Measurements from ENCODE around the gene CRB1.
A peak's percentile ranks its signal among the peaks of the same experiment; 100 is the strongest.
"Not testable (repeated sequence)": the region's sequence is repeated elsewhere in the genome, so short reads cannot be mapped to it uniquely, and the experiment has no call there.

CRB1 gene

DNA sequence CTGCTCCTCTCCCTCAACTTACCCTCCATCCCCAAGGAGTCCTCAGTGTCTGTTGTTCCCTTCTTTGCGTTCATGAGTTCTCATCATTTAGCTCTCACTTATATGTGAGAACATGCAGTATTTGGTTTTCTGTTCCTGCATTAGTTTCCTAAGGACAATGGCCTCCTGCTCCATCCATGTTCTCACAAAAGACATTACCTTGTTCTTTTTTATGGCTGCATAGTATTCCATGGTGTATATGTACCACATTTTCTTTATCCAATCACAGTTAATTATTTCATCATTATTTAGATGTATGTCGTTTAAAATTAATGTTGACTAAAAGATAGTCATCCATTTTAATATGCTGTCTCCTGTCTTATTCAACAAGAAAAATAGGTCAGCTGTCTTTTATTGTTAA is 134.1 kb downstream of the CRB1 start:
- DNase-seq = no peak

- not testable (repeated sequence) for DNase-seq
Measured at GRCh38 chr1:197404774-197405173, 136.7 kb downstream of the CRB1 start.

DNA sequence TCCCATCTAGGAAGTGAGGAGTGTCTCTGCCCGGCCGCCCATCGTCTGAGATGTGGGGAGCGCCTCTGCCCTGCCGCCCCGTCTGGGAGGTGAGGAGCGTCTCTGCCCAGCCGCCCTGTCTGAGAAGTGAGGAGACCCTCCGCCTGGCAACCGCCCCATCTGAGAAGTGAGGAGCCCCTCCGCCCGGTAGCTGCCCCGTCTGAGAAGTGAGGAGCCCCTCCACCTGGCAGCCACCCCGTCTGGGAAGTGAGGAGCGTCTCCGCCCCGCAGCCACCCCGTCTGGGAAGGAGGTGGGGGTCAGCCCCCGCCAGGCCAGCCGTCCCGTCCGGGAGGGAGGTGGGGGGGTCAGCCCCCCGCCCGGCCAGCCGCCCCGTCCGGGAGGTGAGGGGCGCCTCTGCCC is 137.6 kb downstream of the CRB1 start:
- DNase-seq = not testable (repeated sequence)

DNA sequence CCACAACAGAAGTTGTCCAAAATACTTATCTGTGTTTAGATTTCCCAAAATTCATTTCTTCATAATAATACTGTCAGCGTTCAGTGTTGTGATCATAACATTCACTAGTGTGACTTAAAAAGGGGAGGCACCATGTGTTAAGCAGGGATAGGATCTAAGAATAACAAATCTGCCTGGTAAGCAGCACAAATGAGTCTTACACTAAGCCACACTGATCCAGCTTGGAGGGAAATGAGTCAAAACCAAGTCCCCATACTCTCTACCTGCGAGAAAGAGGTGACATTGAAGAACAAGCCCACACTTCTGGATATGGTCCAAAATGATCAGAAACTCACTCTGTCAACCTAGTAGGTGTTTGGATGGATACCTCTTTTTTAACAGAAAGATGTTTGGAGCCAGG is 145.5 kb downstream of the CRB1 start:
- no peak for DNase-seq

DNA sequence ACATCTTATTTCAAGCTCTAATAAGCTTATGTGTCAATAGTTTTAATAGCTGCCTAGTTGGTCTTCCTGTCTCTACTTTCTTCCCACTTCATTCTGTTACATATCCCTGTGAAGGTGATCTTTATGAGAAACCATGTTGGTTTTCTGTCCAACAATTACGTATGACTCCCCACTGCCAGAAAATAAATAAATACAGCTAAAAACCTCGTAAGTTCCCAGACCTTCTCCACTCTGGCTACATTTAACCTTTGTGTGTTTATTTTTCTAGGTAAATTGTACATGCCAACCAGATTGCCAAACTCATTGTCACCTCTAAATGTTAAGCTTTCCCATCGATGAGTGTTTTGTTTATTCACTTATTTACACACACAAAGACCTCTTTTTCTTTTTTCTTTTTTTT is 147.2 kb downstream of the CRB1 start:
- DNase-seq = no peak

DNA sequence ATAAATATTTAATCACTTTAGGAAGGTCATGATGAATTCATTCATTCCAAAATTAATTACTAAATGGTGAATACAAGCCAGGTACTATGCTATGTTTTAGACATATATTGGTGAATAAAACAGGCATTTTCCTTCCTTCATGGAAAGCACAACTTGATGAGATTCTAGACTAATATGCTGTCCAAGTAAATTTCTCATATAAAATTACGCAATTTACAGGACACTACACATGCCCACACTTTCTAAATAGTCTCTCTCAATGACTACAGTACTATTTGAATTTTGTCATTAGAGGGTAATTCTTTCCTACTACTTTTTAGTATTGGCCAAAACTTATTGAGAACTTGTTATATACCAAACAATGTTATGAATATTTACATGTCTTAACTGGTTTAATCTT is 150.6 kb downstream of the CRB1 start:
- no peak for DNase-seq

DNA sequence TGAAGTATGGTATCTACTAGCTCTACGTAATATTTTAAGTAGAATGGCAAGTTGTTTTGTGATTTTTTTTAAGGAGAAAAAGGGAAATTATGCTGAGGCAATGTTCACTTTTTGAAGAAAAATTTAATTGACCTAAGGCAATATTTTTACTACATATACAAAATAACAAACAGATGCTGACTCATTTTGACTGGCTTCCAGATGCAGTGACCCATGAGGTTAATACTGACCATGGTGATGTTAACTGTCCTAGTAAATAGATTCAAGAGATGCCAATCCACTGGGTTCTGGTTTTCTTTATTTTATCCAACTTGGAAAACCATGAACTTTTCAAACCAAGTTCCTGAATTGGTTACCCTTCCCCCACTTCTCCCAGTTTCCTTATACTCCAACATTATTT is 154.9 kb downstream of the CRB1 start:
- DNase-seq = peak; percentile 27

- no peak for DNase-seq
Measured at GRCh38 chr1:197424380-197424779, 156.3 kb downstream of the CRB1 start.

DNA sequence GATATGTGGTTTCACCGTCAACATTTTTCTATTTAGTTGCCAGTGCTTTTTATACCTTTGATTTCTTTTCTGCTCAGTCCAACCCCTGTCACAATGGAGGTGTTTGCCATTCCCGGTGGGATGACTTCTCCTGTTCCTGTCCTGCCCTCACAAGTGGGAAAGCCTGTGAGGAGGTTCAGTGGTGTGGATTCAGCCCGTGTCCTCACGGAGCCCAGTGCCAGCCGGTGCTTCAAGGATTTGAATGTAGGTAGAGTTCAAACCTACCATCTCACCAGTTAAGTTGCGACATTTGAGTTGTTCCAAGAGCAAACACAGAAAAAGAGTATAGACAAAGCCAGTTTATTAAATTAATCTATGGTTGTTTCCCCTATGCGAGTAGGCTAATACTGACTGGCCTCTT is 161.3 kb downstream of the CRB1 start:
- DNase-seq = no peak

- no peak for DNase-seq
Measured at GRCh38 chr1:197435224-197435623, 167.2 kb downstream of the CRB1 start.

DNA sequence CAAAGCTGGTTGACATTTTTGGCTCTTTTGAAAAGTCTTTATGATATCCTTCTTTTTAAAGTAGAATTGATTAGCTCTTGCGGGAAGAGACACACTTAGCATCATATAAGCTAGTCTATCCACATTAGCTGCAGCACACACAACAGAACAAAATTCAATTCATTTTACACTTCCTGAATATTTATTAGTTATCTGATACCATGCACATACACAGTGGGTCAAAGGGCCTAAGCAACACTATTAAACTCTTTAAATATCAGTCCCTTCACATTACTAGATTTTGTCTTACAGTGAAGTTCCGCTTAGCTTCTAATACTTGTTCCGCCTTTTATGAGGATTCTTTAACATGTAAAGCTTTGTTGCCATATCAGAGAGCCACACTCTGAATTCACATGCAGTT is 169.5 kb downstream of the CRB1 start:
- DNase-seq = no peak

DNA sequence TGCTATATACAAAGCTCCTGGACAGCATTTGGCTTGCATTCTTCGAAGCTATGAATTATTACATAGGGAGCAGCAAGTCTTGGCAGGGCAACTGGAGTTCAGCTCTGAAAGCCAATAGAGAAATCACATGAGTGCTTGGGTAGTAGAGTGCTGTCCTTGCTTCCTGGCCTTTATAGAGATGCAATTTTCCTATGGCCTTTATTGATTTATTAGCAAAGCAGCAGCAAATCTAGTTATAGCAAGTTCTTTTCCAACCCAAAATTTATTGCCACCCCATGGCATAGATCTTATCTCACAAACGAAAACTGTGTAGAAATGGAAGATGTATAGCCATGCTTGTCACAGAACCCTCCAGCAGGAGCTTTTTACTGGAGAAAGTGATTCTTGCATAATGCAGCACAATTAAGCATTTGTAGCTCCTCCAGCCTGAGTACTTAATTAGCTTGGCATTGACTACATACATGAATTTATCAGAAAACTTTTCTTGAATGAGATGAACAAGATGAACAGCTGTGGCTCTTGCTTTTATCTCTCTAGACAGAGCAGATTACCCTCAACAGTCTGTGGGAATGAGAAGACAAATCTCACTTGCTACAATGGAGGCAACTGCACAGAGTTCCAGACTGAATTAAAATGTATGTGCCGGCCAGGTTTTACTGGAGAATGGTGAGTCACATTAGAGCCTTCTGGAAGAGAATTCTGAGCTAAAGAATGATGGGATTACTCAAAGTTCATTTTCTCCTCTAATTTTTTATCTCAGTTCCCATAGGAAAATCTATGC is 170.1 kb downstream of the CRB1 start:
- DNase-seq = no peak

GRCh38 chr1:197439708-197440280 is 171.7 kb downstream of the CRB1 start:
- no peak for DNase-seq

DNA sequence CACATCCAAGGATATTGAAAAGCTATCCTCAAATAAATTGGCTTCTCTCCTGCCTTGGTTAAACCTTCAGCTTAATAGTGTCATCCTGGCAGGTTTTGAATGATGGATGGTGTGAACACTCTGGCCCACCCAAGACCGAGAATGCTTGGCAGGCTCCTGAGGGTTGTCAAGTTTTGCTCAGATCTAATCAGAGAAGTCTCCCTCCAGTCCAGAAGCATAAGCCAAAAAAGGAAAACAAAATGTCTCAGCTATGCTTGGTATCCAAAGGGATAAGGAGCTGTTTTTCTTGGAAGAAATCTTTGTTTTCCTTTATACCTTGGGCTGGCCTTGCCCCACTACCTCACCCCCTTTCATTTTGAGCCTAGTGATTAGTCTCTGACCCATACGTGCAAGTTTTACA is 172.7 kb downstream of the CRB1 start:
- no peak for DNase-seq

DNA sequence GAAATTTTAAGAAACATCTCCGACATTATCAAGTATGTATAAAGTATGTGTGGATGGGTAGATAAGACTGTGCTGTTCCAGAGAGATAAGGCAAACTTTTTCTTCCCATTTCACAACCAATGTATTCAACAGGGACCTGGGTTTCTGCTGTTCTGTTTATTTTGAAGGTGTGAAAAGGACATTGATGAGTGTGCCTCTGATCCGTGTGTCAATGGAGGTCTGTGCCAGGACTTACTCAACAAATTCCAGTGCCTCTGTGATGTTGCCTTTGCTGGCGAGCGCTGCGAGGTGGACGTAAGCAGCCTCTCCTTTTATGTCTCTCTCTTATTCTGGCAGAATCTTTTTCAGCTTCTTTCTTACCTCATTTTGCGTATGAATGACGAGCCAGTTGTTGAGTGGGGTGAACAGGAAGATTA is 174.0 kb downstream of the CRB1 start:
- DNase-seq = no peak

- DNase-seq = no peak
Measured at GRCh38 chr1:197444755-197445154, 176.7 kb downstream of the CRB1 start.

GRCh38 chr1:197448121-197448779 is 180.2 kb downstream of the CRB1 start:
- no peak for DNase-seq

DNA sequence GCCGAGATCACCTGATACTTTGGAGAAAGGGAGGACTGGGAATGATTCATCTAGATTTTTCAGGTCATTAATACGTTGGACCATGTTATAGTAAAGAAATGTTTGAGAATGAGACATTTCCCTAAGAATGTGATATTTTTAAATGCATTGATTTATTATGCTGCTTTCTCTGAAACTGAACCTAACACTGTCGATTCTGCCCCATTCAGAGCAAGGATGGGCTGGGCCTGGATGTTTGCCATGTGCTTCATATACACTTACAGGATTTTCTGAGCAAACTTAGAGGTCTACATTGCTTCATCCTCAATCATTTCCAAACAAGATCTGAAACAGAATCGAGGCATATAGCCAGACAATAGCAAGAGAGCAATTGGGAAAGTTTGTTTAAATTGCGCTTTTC is 183.3 kb downstream of the CRB1 start:
- no peak for DNase-seq

GRCh38 chr1:197453376-197454058 is 185.5 kb downstream of the CRB1 start:
- no peak for DNase-seq

- DNase-seq = no peak
Measured at GRCh38 chr1:197462539-197462938, 194.5 kb downstream of the CRB1 start.

DNA sequence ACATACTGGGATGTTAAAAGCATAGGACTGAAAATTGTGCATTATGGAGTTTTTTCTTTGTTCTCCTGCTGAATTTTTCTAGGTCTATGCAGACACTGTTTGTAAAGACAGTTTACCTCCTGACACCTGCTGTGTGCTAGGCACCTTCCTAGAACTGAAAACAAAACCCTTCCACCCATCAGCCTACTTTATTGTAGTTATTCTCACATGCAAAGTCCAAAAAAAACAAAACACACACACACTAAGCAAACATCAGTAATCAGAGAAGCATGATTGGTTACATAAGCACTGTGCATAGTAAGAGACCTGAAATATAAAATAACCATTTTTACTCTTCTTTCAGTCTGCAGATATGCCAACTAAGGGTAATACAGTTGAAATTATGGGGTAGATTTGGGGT is 195.1 kb downstream of the CRB1 start:
- DNase-seq = no peak

GRCh38 chr1:197464044-197464443 is 196.0 kb downstream of the CRB1 start:
- no peak for DNase-seq

GRCh38 chr1:197465528-197466327 is 197.7 kb downstream of the CRB1 start:
- DNase-seq = no peak

Measured in T1000 (cell line).